ENCODE measurements around the gene ARHGAP26. TPM values are rescaled to one million over a fixed set of nuclear protein-coding genes. Genes with fewer than 3 reads are reported as not detected.

The ARHGAP26 gene
- total RNA-seq, 1 donor from 2014 or later = 10.6 TPM

GRCh38 chr5:143228597-143229293 lies 458.6 kb downstream of the ARHGAP26 start:
- no peak for DNase-seq

GRCh38 chr5:143229426-143229895 lies 459.3 kb downstream of the ARHGAP26 start:
- DNase-seq = no peak

GRCh38 chr5:143229896-143230675 lies 459.9 kb downstream of the ARHGAP26 start:
- peak; percentile 37 for DNase-seq

GRCh38 chr5:143230676-143230996 lies 460.5 kb downstream of the ARHGAP26 start:
- no peak for DNase-seq

- DNase-seq = no peak
Observed at GRCh38 chr5:143231416-143231815, 461.2 kb downstream of the ARHGAP26 start.

DNA sequence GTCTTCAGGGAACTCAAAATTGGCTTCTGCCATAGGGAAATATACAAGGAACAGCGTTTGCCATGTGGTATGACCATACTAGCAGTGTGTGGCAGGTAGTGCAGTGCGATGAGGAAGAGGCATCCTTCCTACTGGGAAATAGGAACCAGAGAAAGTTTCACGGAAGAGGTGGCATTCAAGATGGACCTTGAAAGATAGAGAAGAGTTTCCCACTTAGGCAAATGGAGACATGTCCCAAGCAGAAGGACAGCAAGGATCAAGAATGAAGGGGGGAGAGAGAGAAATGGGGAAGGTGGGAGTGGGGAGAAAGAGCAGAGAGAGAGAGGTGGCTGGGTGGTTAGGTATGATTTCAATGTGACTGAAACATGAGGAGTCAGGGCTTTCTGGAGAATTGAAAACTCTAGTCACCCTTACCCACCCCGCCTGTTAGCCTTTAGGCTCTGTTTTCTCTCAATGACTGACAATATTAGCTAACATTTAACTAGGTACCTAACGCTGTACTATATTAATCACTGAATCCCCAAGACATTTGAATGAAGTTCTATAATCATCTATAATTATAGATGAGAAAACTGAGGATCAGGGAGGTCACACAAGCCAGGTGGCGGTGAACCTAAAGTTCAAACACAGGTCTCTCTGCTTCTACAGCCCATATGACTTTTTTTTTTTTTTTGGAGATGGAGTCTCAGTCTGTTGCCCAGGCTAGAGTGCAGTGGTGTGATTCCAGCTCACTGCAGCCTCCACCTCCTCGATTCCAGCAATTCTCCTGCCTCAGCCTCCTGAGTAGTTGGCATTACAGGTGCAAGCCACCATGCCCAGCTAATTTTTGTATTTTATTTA lies 462.0 kb downstream of the ARHGAP26 start:
- no peak for DNase-seq

GRCh38 chr5:143233031-143233430 lies 462.9 kb downstream of the ARHGAP26 start:
- no peak for DNase-seq

DNA sequence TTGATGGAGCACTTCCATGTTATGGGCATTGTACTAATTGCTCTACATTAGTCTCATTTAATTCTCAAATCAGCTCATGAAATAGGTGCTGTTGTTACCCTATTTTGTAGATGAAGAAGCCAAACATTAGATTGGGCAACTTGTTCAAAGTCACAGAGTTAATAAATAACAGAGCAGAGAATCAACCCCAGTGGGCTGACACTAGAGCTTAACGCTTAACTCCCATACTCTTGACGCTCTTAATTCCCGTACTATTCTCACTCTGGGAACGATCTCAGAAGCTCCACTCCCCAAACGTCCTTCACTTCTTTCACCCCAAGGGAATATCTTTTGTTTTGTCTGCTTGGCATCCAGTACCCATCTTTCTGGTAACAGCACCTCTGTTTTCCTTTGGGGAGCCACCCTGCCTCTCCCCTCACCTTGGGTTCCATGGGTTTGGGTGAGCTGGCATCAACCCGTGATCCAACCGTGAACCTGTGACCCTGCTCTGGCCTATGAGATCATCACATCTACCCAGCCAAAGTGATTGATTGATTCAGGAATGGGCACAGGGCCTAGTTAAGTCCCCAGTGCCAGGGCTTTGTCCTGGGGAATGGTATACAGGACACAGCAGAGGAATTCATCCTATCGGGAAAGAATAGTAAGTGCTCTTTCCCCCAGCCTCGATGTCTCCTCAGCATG lies 464.1 kb downstream of the ARHGAP26 start:
- no peak for DNase-seq

DNA sequence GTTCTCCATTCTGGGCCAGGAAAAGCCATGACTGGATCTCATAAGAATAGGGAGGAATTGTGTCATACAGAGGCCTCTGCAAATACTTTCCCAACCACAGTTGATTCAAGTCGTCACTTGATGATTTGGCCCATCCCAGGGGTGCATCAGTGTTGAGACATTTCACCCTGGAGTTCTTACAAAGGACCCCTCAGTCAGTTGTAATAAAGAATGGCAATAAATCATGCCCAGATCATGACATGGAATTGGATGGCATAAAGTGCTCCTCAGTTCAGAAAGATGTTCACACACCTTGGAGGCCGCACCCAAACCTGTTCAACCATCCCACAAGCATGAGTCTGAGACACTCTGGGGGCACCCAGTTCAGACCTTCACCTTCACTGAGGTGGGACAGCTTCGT lies 465.2 kb downstream of the ARHGAP26 start:
- DNase-seq = no peak

DNA sequence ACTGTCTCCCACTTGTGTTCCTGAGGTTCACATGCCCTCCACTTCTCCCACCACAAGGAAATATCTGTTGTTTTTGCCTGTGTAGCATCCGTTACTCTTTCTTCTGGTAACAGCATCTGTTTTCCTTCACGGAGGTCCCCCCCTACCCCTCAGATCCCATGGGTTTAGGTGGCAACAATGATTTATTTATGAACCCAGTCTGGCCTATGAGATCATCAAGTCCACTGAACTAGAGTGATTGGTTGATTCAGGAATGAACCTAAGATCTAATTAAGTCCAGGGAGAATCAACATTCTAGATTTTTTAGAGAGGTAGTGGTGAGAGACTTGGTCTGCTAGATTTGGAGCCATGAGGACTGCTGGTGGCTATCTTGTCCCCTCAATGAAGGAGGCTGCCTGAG lies 466.5 kb downstream of the ARHGAP26 start:
- DNase-seq = no peak

GRCh38 chr5:143237664-143238063 lies 467.5 kb downstream of the ARHGAP26 start:
- DNase-seq = no peak

DNA sequence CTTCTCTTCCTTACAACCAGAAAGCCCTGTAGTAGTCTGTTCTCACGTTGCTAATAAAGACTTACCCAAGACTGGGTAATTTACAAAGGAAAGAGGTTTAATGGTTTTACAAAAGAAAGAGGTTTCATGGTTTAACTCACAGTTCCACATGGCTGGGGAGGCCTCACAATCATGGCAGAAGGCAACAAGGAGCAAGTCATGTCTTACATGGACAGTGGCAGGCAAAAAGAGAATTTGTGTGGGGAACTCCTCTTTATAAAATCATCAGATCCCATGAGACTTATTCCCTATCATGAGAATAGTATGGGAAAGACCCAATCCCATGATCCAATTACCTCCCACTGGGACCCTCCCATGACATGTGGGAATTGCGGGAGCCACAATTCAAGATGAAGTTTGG lies 468.4 kb downstream of the ARHGAP26 start:
- no peak for DNase-seq

- DNase-seq = no peak
Observed at GRCh38 chr5:143239882-143240518, 469.8 kb downstream of the ARHGAP26 start.

DNA sequence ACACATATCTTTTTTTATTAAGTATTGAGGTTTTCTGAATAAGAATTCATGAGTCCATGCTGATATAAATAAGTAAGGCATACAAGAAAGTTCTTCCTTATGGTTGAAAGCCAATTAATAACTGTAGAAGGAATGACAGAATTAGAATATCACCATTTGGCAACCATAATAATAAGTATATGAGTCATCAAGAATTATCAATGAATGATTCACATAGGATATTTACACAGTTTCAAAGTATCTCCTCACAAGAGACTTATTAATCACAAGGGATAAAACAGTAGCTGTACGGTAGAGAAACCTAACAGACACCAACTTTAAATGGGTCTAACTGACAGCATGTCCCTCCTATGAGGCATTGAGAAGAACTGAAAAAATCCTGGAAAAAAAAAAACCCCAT lies 471.7 kb downstream of the ARHGAP26 start:
- DNase-seq = no peak

DNA sequence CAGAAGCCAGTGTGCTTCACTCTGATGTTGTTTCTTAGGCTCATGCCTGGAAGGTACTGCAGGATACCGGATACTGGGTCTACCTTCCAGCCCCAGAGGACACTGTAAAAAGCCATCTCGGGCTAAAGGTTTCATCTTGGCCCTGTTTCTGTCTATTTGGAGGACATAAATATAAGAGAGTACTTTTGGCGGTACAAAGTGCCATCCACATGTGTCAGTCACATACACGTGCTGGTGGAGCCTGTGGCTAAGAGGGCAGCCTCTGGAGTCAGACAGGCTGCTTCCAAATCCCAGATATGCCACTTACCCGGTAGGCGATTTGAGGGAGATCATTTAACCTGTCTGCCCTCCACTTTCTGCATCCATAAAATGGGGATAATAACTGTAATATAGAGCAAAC lies 472.9 kb downstream of the ARHGAP26 start:
- no peak for DNase-seq

GRCh38 chr5:143244000-143244736 lies 474.0 kb downstream of the ARHGAP26 start:
- DNase-seq = peak; percentile 41

- no peak for DNase-seq
Observed at GRCh38 chr5:143244990-143245389, 474.8 kb downstream of the ARHGAP26 start.

GRCh38 chr5:143245929-143246561 lies 475.9 kb downstream of the ARHGAP26 start:
- DNase-seq = peak; percentile 71

- DNase-seq = no peak
Observed at GRCh38 chr5:143247134-143247815, 477.1 kb downstream of the ARHGAP26 start.

DNA sequence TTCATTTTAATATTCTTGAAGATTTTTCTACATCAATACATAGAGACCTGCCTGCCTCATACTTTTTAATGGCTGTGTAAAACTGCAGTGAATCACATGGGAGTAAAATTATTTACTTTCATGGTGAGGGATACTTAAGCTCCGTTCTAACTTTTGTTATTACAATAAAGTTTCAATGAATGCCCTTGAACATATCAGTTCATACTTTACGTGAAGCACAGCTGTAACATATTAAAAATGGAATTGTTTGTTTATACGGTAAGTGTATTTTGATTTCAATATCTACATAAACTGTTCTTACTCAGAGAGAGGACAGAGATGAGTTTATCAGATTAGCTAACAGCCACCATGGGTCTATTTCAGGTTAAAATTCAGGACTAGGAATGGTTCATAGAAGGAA lies 478.2 kb downstream of the ARHGAP26 start:
- DNase-seq = no peak
